C4-2B (cell line): ENCODE results near the gene FXYD3.

Experiments used
- ZFX ChIP-seq: fragments of 450-650 bp; IDR thresholded peaks from 2 replicates; pipeline ENCODE4 v1.6.1; 2017
- TF ChIP-seq, protein P1 (sequence below): fragments of 450-650 bp; conservative IDR thresholded peaks from 2 replicates; pipeline ENCODE4 v1.5.1; 2017; ENCODE audit warnings: mild to moderate bottlenecking

GRCh38 chr19:35066121-35066520, 49.5 kb upstream of the FXYD3 start:
- TF ChIP-seq, protein P1, sequence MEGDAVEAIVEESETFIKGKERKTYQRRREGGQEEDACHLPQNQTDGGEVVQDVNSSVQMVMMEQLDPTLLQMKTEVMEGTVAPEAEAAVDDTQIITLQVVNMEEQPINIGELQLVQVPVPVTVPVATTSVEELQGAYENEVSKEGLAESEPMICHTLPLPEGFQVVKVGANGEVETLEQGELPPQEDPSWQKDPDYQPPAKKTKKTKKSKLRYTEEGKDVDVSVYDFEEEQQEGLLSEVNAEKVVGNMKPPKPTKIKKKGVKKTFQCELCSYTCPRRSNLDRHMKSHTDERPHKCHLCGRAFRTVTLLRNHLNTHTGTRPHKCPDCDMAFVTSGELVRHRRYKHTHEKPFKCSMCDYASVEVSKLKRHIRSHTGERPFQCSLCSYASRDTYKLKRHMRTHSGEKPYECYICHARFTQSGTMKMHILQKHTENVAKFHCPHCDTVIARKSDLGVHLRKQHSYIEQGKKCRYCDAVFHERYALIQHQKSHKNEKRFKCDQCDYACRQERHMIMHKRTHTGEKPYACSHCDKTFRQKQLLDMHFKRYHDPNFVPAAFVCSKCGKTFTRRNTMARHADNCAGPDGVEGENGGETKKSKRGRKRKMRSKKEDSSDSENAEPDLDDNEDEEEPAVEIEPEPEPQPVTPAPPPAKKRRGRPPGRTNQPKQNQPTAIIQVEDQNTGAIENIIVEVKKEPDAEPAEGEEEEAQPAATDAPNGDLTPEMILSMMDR, result no peak
- no peak for TF ChIP-seq ZFX
